Measurements from ENCODE around the gene THAP12.
"Not testable (repeated sequence)": the region's sequence is repeated elsewhere in the genome, so short reads cannot be mapped to it uniquely, and the experiment has no call there.

The THAP12 gene

GRCh38 chr11:76380977-76381719, at the start of gene THAP12, which contains the start of gene GVQW3:
Gene THAP12, minus strand, starts transcription at chr11:76381132. Its CDS starts 296 bp downstream, at chr11:76380836.
Gene GVQW3, plus strand, starts transcription at chr11:76381323. Its CDS starts 506 bp downstream, at chr11:76381829.
- peak; percentile 89 to 95 for DNase-seq (ENCODE audit: low read depth in 1 of 2, low spot score in 1 of 2)

- DNase-seq (ENCODE audit: low read depth in 1 of 2, low spot score in 1 of 2), result no peak
Observed at GRCh38 chr11:76426660-76427059, 45.7 kb upstream of the THAP12 start.

GRCh38 chr11:76424891-76425290, 44.0 kb upstream of the THAP12 start:
- DNase-seq (ENCODE audit: low read depth in 1 of 2, low spot score in 1 of 2), result no peak

- no peak for DNase-seq (ENCODE audit: low read depth in 1 of 2, low spot score in 1 of 2)
Observed at GRCh38 chr11:76424379-76424778, 43.4 kb upstream of the THAP12 start.

GRCh38 chr11:76419896-76420295, 39.0 kb upstream of the THAP12 start:
- no peak for DNase-seq (ENCODE audit: low read depth in 1 of 2, low spot score in 1 of 2)

GRCh38 chr11:76415073-76415472, 34.1 kb upstream of the THAP12 start:
- no peak for DNase-seq (ENCODE audit: low read depth in 1 of 2, low spot score in 1 of 2)

GRCh38 chr11:76410851-76411357, 30.0 kb upstream of the THAP12 start:
- no peak for DNase-seq (ENCODE audit: low read depth in 1 of 2, low spot score in 1 of 2)

GRCh38 chr11:76408171-76408965, 27.4 kb upstream of the THAP12 start:
- no peak for DNase-seq (ENCODE audit: low read depth in 1 of 2, low spot score in 1 of 2)

GRCh38 chr11:76406359-76406758, 25.4 kb upstream of the THAP12 start:
- no peak for DNase-seq (ENCODE audit: low read depth in 1 of 2, low spot score in 1 of 2)

GRCh38 chr11:76401484-76401883, 20.6 kb upstream of the THAP12 start:
- DNase-seq (ENCODE audit: low read depth in 1 of 2, low spot score in 1 of 2), result not testable (repeated sequence)

GRCh38 chr11:76400967-76401366, 20.0 kb upstream of the THAP12 start:
- DNase-seq (ENCODE audit: low read depth in 1 of 2, low spot score in 1 of 2), result no peak

GRCh38 chr11:76397383-76397782, 16.5 kb upstream of the THAP12 start:
- no peak for DNase-seq (ENCODE audit: low read depth in 1 of 2, low spot score in 1 of 2)

GRCh38 chr11:76395296-76395695, 14.4 kb upstream of the THAP12 start:
- DNase-seq (ENCODE audit: low read depth in 1 of 2, low spot score in 1 of 2), result no peak

- DNase-seq (ENCODE audit: low read depth in 1 of 2, low spot score in 1 of 2), result no peak
Observed at GRCh38 chr11:76394411-76394810, 13.5 kb upstream of the THAP12 start.

- DNase-seq (ENCODE audit: low read depth in 1 of 2, low spot score in 1 of 2), result no peak
Observed at GRCh38 chr11:76392870-76393269, 11.9 kb upstream of the THAP12 start.

- DNase-seq (ENCODE audit: low read depth in 1 of 2, low spot score in 1 of 2), result no peak
Observed at GRCh38 chr11:76391811-76392475, 11.0 kb upstream of the THAP12 start.

GRCh38 chr11:76391021-76391420, 10.1 kb upstream of the THAP12 start:
- no peak for DNase-seq (ENCODE audit: low read depth in 1 of 2, low spot score in 1 of 2)

GRCh38 chr11:76388408-76388807, 7.5 kb upstream of the THAP12 start:
- no peak for DNase-seq (ENCODE audit: low read depth in 1 of 2, low spot score in 1 of 2)

GRCh38 chr11:76385903-76386302, 5.0 kb upstream of the THAP12 start:
- no peak for DNase-seq (ENCODE audit: low read depth in 1 of 2, low spot score in 1 of 2)

- DNase-seq (ENCODE audit: low read depth in 1 of 2, low spot score in 1 of 2), result no peak
Observed at GRCh38 chr11:76382209-76382608, 1.3 kb upstream of the THAP12 start.

- peak; percentile 35 to 54 for DNase-seq (ENCODE audit: low read depth in 1 of 2, low spot score in 1 of 2)
Observed at GRCh38 chr11:76380159-76380976, 564 bp downstream of the THAP12 start.
